K562 (cell line): ENCODE data around the gene KIF5A. TPM values are rescaled to one million over a fixed set of nuclear protein-coding genes. Genes with fewer than 3 reads are reported as not detected.

Source experiments
- ATAC-seq: fragments of 200-7000 bp; cut with Tn5 transposase; 3 replicates; pipeline ENCODE4 v1.9.1; 2020; ENCODE audit warnings: moderate library complexity
- BruUV-seq: library from RNA; stranded (reverse); fragments of 400-500 nt; replicated peaks from 2 replicates; lab custom pipeline; 2021; lab: Mats Ljungman, UMichigan
- CTCF ChIA-PET: fragments of 300-600 bp; formaldehyde crosslinking; extraction: SDS; loops from one replicate; lab custom pipeline; 2021; ENCODE audit warnings: low intra/inter-chr PET ratio; lab: Yijun Ruan, JAX
- POLR2A ChIA-PET: fragments of 300-600, 350-650 bp; sonication (Branson Sonifier 250); formaldehyde crosslinking; extraction: SDS; loops from one replicate; lab custom pipeline; 2021; ENCODE audit warnings: antibody characterized with exemption, inconsistent platforms; lab: Yijun Ruan, JAX
- DNase-seq, 4 experiments: peaks; one replicate each; pipeline versions ENCODE4 v3.0.0 to v3.0.0-alpha.2; 2011 to 2018; ENCODE audit warnings: low spot score in 3 of 4, mixed read lengths in 3 of 4; ENCODE audit errors: extremely low read depth in 1 of 4
- FAIRE-seq: peaks from 2 replicates; lab custom pipeline; 2011; peaks lifted over from hg19 to GRCh38; lab: Jason Lieb, UNC
- H2AFZ ChIP-seq: 2 replicates; pipeline ENCODE4 v1.6.0; 2011; ENCODE audit warnings: low read depth, low read length, control low read depth, inconsistent platforms
- H3K27ac ChIP-seq: fragments of 200-600 bp; 3 replicates; pipeline ENCODE4 v1.8.0; 2011; ENCODE audit warnings: low read depth, mild to moderate bottlenecking, control low read depth, inconsistent platforms, low read length, moderate library complexity, mixed read lengths; ENCODE audit errors: extremely low read depth
- H3K27me3 ChIP-seq, 2 experiments: fragments of 300-600 bp in 1 of 2; 2 replicates in 1 of 2; 3 replicates in 1 of 2; pipeline versions ENCODE4 v1.6.0 to v1.8.0; 2011; ENCODE audit warnings: inconsistent platforms in 2 of 2, low read length in 2 of 2, mild to moderate bottlenecking in 1 of 2, mixed read lengths in 1 of 2, moderate library complexity in 1 of 2; ENCODE audit not compliant: control insufficient read depth in 2 of 2, insufficient read depth in 2 of 2
- H3K36me3 ChIP-seq: fragments of 300-600 bp; 3 replicates; pipeline ENCODE4 v1.8.0; 2011; ENCODE audit warnings: mild to moderate bottlenecking, low read length, inconsistent platforms; ENCODE audit not compliant: control insufficient read depth, insufficient read depth
- H3K4me1 ChIP-seq, 2 experiments: fragments of 200-600 bp in 1 of 2; replicated peaks in 1 of 2; 2 replicates in 1 of 2; 3 replicates in 1 of 2; pipeline versions ENCODE4 v1.5.1 to v1.8.0; 2011; ENCODE audit warnings: inconsistent platforms in 2 of 2, low read length in 2 of 2, mild to moderate bottlenecking in 1 of 2, mixed read lengths in 1 of 2, moderate library complexity in 1 of 2; ENCODE audit not compliant: control insufficient read depth in 2 of 2, insufficient read depth in 2 of 2
- H3K4me2 ChIP-seq: 2 replicates; pipeline ENCODE4 v1.6.1; 2011; ENCODE audit warnings: low read length, control low read depth, inconsistent platforms, mixed read lengths; ENCODE audit not compliant: insufficient read depth
- H3K4me3 ChIP-seq: fragments of 200-600 bp; sonication (generic), shearing (Covaris generic); 2 replicates; pipeline ENCODE4 v1.5.1; 2016; ENCODE audit warnings: control low read depth, inconsistent platforms
- H3K79me2 ChIP-seq: fragments of 200-600 bp; 3 replicates; pipeline ENCODE4 v1.8.0; 2011; ENCODE audit warnings: low read length, inconsistent platforms; ENCODE audit not compliant: control insufficient read depth, insufficient read depth
- H3K9ac ChIP-seq, 2 experiments: 2 replicates each; pipeline versions ENCODE4 v1.6.0 to v1.6.1; 2011; ENCODE audit warnings: low read depth in 2 of 2, low read length in 2 of 2, control low read depth in 1 of 2, inconsistent platforms in 1 of 2, mild to moderate bottlenecking in 1 of 2, mixed read lengths in 1 of 2; ENCODE audit not compliant: insufficient read depth in 1 of 2
- H3K9me1 ChIP-seq: one replicate; pipeline ENCODE4 v1.6.0; 2011; ENCODE audit warnings: inconsistent platforms, mild to moderate bottlenecking, low read length, moderate library complexity; ENCODE audit not compliant: control insufficient read depth, insufficient read depth
- H3K9me3 ChIP-seq: replicated peaks from 2 replicates; pipeline ENCODE4 v1.5.1; 2011; ENCODE audit warnings: low read depth, low read length, inconsistent platforms; ENCODE audit not compliant: control insufficient read depth, insufficient read depth
- H4K20me1 ChIP-seq: replicated peaks from 2 replicates; pipeline ENCODE4 v1.6.1; 2011; ENCODE audit warnings: low read length, inconsistent platforms, mixed read lengths; ENCODE audit not compliant: control insufficient read depth, insufficient read depth
- BRF1 ChIP-seq: IDR thresholded peaks from 3 replicates; pipeline ENCODE4 v1.6.1; 2011; ENCODE audit warnings: borderline replicate concordance, mild to moderate bottlenecking; ENCODE audit not compliant: insufficient read length; ENCODE audit errors: extremely low read depth
- HDAC8 ChIP-seq: fragments of 450-650 bp; IDR thresholded peaks from 2 replicates; pipeline ENCODE4 v1.6.1; 2016; ENCODE audit warnings: mild to moderate bottlenecking, missing genetic modification characterization, moderate library complexity, missing compliant biosample characterization
- NONO ChIP-seq, 2 experiments: fragments of 200-400 bp in 1 of 2; fragments of 450-650 bp in 1 of 2; formaldehyde crosslinking in 1 of 2; IDR thresholded peaks; 2 replicates each; pipeline ENCODE4 v1.6.1; 2017; ENCODE audit warnings: low read depth in 2 of 2, mild to moderate bottlenecking in 2 of 2, moderate library complexity in 2 of 2, low read length in 1 of 2
- POLR2AphosphoS5 ChIP-seq: IDR thresholded peaks from 2 replicates; pipeline ENCODE4 v1.6.1; 2011; ENCODE audit warnings: mild to moderate bottlenecking, low read depth, low read length, moderate library complexity; ENCODE audit not compliant: control insufficient read depth, insufficient read depth
- POLR2H ChIP-seq: IDR thresholded peaks from 2 replicates; pipeline ENCODE4 v1.6.1; 2016; ENCODE audit warnings: missing genetic modification characterization, low read depth, mild to moderate bottlenecking, control low read depth, missing compliant biosample characterization, moderate library complexity
- PYGO2 ChIP-seq: fragments of 450-650 bp; IDR thresholded peaks from 2 replicates; pipeline ENCODE4 v1.6.1; 2016; ENCODE audit warnings: mild to moderate bottlenecking, missing genetic modification characterization, moderate library complexity, missing compliant biosample characterization
- ZNF354B ChIP-seq: fragments of 250-450 bp; sonication (Bioruptor Pico); IDR thresholded peaks from 2 replicates; pipeline ENCODE4 v1.4.0; 2020
- ZNF395 ChIP-seq: fragments of 200-800 bp; sonication (Bioruptor generic); IDR thresholded peaks from 2 replicates; pipeline ENCODE4 v1.6.1; 2017; ENCODE audit warnings: missing genetic modification characterization, missing compliant biosample characterization
- WGBS: fragments of 100-300 bp; shearing (Covaris generic); methylation state at CpG from one replicate; pipeline ENCODE4 v1.1.6; 2016; ENCODE audit warnings: low coverage, mixed read lengths; ENCODE audit not compliant: insufficient coverage; ENCODE audit errors: missing lambda C conversion rate; 5-methylcytosine and 5-hydroxymethylcytosine counted together
- in situ Hi-C: fragments of 300-500 bp; cut with MboI; formaldehyde crosslinking; loops from 4 replicates; pipeline ENCODE4 v1.15.0; 2018; ENCODE audit warnings: inconsistent platforms, mixed read lengths
- intact Hi-C: fragments of 100-400 bp; cut with micrococcal nuclease; formaldehyde crosslinking; loops from 2 replicates; pipeline ENCODE4 v1.14.2; 2022
- polyA plus RNA-seq, 8 experiments: library from polyadenylated mRNA; depleted of rRNA in 4 of 8; stranded (reverse) in 5 of 8; unstranded in 3 of 8; fragments of >200 nt; fragmentation: Nextera tagmentation in 2 of 8; fragmentation: Illumina TruSeq in 1 of 8; extraction: Ambion mirVana in 2 of 8; extraction: Trizol in 1 of 8; gene quantifications; 2 replicates each; pipeline versions ENCODE4 v1.2.1 to v1.2.3, GENCODE V29; 2011 to 2014; ENCODE audit warnings: inconsistent platforms in 1 of 8, missing spikeins in 1 of 8
- total RNA-seq, 7 experiments: library from RNA; depleted of rRNA in 6 of 7; stranded (reverse); fragments of >200 nt in 6 of 7; fragmentation: Illumina TruSeq in 2 of 7; extraction: Trizol in 2 of 7; gene quantifications; 2 replicates each; pipeline versions ENCODE4 v1.2.1 to v1.2.3, GENCODE V29; 2011 to 2021; ENCODE audit warnings: low replicate concordance in 1 of 7

The KIF5A gene
- total and polyA plus RNA-seq, 9 of the 15 experiments (the other 6 are each of a cell fraction or from before 2014, with no cell fraction given), result 3.4 to 17.7 (median 8.0) TPM

- no peak for TF ChIP-seq PYGO2
- TF ChIP-seq POLR2H (tag), result no peak
- no peak for TF ChIP-seq ZNF395 (CRISPR knock-in tag)
- TF ChIP-seq ZNF354B (CRISPR knock-in tag), result no peak
- TF ChIP-seq HDAC8 (tag), result no peak
- no peak for TF ChIP-seq BRF1
These were observed 38.7 kb upstream of the KIF5A start (continued) for GRCh38 chr12:57511161-57511560.

- in situ Hi-C loops (no loop called here), intact Hi-C loops (no loop called here)
- no peak for ATAC-seq
- ChIA-PET CTCF (no interaction called here), POLR2A (interaction anchor here (0.7 to 10.1 kb wide), 6 partner anchors 8 to 53 kb away, joined by 3 to 184 read pairs (median 3); partner anchors contain the start of genes DCTN2 and DDIT3)
- no peaks in the 10 kb centered on the region for H3K27me3 ChIP-seq
- 98% methylated on average over 7 of the region's 7 CpGs for WGBS
- H3K9ac ChIP-seq, result no peak overlapping the region
- peaks cover 71% of the 10 kb centered on the region for H3K36me3 ChIP-seq
- H3K9me1 ChIP-seq, result peaks cover under 1% of the 10 kb centered on the region
- no peak overlapping the region; the same call in 2 of the 3 replicates for H3K27ac ChIP-seq
- H4K20me1 ChIP-seq, result peaks cover 18% of the 10 kb centered on the region
- peaks cover 5% of the 10 kb centered on the region; the same call in 2 of the 3 replicates for H3K79me2 ChIP-seq
- no peak for DNase-seq
- H3K4me3 ChIP-seq, result no peak overlapping the region
- no peak for FAIRE-seq
- BruUV-seq, result no TSS peak
- peaks cover 0 to 2% of the 10 kb centered on the region in 2 experiments; a peak in 3 of 5 replicates for H3K4me1 ChIP-seq
- no peak overlapping the region for H2AFZ ChIP-seq
- H3K9me3 ChIP-seq, result no peaks in the 10 kb centered on the region
- H3K4me2 ChIP-seq, result no peak overlapping the region
- peak; percentile 27; the same call in 1 of the 2 replicates for TF ChIP-seq POLR2AphosphoS5
- no peak for TF ChIP-seq NONO (IDR thresholded peaks at IDR 0.05; ENCODE audit: low read depth in 2 of 2, low read length in 1 of 2)
These were observed 38.1 kb upstream of the KIF5A start for GRCh38 chr12:57511588-57512325.
